Midbrain (tissue), 1 donor: Measurements from ENCODE around the gene PLEKHG1.

Source experiments
- DNase-seq: peaks from one replicate; lab custom pipeline; 2025; lab: John Stamatoyannopoulos, UW

Gene PLEKHG1

GRCh38 chr6:150599199-150600009 lies at the start of gene PLEKHG1:
Gene PLEKHG1, plus strand, starts transcription at chr6:150599885. Its CDS starts 133,797 bp downstream, at chr6:150733682.
- peak; percentile 48 for DNase-seq

- DNase-seq: no peak
Measured at GRCh38 chr6:150550244-150550643, 49.4 kb upstream of the PLEKHG1 start.

GRCh38 chr6:150557043-150557599 lies 42.6 kb upstream of the PLEKHG1 start:
- DNase-seq: no peak

DNA sequence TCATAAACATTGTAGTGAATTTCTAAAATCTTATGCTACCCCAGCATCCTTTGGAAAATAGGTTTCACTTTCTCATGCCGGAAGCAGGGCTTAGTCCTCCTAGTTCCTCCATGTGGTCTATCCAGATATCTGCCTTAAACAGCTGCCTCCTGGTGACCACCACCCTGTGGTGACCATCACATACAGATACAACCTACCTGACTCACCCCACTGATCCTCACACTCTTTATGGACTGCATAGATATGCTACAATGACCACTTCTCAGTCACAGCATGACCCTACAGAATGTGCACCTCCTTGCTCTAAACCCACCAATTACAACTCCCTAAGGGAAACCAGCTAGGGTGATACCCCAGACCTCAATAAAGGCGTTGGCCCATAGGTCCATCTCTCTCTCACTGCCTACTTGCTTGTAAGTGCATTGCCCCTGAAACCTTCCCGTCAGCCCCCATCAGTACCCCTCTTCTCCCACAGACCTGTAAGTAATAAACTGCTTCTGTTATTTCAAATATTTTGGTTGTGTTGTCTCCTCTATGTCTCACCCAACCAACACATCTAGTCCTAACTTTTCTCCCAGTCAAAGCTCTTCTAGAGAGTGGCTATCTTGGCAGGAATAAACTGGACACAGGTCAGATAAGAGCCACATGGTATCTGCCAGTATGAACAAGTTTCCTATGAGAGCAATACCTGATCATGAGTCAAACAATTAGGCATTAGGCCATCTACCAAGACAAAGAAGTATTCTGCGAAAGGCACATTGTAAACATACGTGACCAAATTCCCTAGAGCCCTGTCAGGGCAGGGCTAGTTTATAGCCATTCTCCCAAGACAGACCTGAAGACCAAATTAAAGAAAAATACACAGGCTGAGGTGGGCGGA lies 39.4 kb upstream of the PLEKHG1 start:
- no peak for DNase-seq

DNA sequence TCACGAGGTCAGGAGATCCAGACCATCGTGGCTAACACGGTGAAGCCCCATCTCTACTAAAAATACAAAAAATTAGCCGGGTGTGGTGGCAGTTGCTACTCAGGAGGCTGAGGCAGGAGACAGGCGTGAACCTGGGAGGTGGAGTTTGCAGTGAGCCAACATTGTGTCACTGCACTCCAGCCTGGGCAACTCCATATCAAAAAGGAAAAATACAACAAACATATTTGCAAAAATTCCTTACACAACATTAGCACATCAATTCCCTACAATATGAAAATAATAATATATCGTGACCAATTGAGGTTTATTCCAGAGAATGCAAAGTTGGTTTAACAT lies 38.8 kb upstream of the PLEKHG1 start:
- DNase-seq: no peak

GRCh38 chr6:150565945-150566344 lies 33.7 kb upstream of the PLEKHG1 start:
- DNase-seq: no peak

- no peak for DNase-seq
Measured at GRCh38 chr6:150566486-150566885, 33.2 kb upstream of the PLEKHG1 start.

GRCh38 chr6:150567380-150567779 lies 32.3 kb upstream of the PLEKHG1 start:
- DNase-seq: no peak

- no peak for DNase-seq
Measured at GRCh38 chr6:150567823-150568383, 31.8 kb upstream of the PLEKHG1 start.

- no peak for DNase-seq
Measured at GRCh38 chr6:150568560-150568959, 31.1 kb upstream of the PLEKHG1 start.

- DNase-seq: no peak
Measured at GRCh38 chr6:150569161-150569560, 30.5 kb upstream of the PLEKHG1 start.

DNA sequence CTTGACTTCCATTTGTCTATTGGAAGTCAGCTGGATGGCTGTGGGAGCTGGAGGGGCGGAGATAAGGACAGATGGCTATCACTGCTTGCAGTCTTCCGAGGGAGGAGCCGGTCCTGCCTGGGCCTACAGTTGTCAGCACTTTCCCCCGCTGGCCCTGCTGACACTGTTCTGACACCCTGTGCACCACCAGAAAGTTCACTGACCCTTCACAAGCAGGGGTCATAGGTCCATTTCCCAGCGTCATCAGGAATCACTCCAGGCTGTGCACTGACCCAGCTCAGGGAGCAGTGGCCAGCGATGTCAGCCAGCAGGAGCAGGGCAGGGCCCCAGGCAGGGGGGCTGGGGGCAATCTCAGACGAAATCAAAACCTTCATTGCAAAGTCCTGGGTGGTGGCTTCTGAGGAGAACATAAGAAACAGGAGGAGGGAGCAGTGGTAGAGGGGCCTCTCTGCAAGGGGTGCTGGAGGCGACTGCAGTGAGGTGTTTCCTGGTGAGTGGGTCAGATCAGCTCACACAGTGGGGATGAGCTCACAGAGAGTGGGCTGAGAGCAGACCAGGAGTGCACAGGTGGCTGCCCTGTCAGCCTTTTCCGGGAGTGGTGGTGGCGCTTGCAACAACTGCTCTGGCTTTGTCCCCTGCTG lies 26.5 kb upstream of the PLEKHG1 start:
- DNase-seq: no peak

DNA sequence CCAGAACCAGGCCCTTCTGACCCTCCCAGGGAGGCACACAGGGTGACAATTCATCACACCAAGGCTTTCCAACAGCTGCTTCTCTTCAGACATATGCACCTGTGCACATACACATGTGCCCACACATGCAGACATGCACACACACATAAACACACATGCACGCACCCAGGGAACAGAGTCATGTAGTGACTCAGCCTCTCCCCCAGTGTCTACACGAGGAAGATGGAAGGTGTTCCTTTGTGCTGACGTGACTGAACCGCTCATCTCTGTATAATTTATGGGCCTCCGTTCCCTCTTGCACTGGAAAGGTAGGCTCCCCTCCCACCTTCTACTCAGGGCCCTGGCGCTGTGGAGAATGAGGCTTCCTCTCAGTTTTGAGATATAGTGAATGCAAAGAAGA lies 23.8 kb upstream of the PLEKHG1 start:
- DNase-seq: no peak

GRCh38 chr6:150576651-150577226 lies 22.9 kb upstream of the PLEKHG1 start:
- DNase-seq: no peak

DNA sequence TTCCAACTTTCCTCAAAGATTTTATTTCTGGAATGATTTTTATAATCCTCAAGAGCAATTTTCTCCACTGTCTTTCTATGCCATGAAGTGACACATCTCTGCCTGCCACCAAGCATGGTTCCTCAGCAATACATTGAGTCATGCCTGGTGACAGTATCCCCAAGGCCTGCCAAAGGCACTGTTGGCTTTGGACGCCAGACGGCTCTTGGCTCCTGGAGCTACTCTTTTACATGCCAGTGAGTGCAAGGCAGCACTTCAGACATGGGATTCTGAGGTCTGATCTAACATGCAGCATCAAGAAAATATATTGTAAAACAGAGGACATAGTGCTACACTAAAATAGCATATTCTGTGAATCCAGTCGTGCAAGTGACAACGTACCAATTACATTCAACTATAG lies 20.1 kb upstream of the PLEKHG1 start:
- DNase-seq: no peak

DNA sequence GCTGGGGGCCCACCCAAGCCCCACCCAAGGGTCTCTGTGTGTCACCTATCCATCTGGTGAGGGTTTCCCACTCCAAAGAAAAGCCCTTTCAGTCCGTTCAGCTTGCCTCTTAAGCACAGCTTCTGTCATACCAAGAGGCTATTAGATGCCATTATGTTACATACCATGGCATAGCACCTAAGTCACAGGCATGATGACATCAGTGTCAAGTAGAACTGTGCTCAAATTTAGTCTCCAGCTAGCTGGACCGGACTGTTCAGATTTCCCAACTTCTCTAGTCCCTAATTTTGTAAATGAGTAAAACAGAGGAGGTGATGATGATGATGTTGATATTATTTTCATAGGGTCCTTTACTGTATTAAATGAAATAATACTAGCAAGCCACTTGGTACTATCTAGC lies 19.2 kb upstream of the PLEKHG1 start:
- no peak for DNase-seq

DNA sequence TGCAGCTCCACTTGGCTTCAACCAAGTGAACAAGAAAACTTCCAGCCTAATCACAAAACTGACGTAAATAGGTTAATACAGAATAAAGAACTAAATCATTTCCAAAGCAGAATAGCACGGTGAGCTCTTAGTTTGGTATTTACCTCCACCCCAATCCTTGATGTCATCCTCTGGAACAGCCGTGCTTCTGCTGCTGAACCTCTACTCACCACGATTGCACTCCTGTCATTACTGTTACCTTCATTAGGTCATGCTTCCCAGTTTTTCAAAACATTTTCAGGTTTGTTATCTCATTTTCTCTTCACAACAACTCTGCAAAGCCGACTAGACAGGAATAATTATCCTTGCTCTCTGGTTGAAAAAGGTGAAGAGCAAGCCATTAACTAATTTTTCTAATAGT lies 15.6 kb upstream of the PLEKHG1 start:
- DNase-seq: no peak

DNA sequence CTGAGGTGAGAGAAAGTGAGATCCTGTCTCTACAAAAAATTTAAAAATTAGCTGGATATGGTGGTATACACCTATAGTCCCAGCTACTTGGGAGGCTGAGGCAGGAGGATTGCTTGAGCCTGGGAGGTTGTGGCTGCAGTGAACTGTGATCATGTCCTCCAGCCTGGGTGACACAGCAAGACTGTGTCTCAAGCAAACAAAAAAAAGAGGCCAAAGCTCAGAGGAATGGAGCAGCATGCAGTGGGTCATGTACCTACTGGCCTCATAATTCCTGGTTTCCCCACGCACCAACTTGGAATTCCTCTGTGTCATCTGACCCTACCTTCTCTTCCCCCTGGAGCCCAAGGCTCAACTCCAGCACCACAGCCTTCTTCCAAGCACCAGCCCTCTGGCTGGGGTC lies 15.1 kb upstream of the PLEKHG1 start:
- no peak for DNase-seq

GRCh38 chr6:150586850-150587359 lies 12.8 kb upstream of the PLEKHG1 start:
- DNase-seq: no peak

- DNase-seq: no peak
Measured at GRCh38 chr6:150587637-150588036, 12.0 kb upstream of the PLEKHG1 start.

DNA sequence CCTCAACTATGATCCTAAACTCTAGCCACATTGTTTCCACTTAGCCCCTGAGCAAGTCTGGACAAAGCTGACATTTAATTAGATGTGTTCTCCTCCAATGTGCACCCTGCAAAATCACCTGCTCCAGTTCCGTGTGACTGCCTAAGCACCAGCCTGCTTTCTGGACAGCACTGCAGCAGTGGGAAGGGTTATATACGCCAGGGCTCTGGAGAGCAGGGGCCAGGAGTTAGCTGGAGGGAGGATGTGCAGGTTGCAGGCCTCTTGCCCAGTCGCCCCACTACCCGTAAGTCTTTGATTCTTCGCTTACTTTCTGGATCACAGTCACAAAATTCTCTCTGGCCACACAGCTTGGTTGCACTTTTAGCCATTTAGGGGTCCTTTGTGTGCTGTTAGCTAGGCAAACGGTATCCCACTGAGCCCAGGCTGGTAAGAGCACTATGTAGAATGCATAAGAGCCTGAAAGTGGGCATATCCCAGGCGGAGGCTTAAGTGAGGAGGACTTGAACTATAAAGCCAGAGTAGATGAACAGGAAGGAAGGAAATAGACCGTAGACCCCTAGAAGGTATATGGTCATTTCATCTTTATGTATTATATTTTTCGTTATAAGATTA lies 10.7 kb upstream of the PLEKHG1 start:
- no peak for DNase-seq
